GM21526 (cell line): Measurements from ENCODE around the gene PRUNE1.

Experiments
- ATAC-seq: cut with Tn5 transposase; IDR thresholded peaks from one replicate; pipeline ENCODE4 v1.9.1; 2021; ENCODE audit warnings: moderate library complexity; ENCODE audit not compliant: unreplicated experiment, low FRiP score

The PRUNE1 gene

GRCh38 chr1:151047925-151048644, 39.8 kb downstream of the PRUNE1 start:
- no peak for ATAC-seq

GRCh38 chr1:151048645-151049032, 40.4 kb downstream of the PRUNE1 start:
- no peak for ATAC-seq

GRCh38 chr1:151049458-151049857, 41.2 kb downstream of the PRUNE1 start:
- no peak for ATAC-seq

GRCh38 chr1:151050051-151050688, 41.9 kb downstream of the PRUNE1 start:
- ATAC-seq, result no peak

GRCh38 chr1:151051356-151052009, 43.2 kb downstream of the PRUNE1 start:
- no peak for ATAC-seq

- ATAC-seq, result no peak
Observed at GRCh38 chr1:151054971-151055547, 46.8 kb downstream of the PRUNE1 start.

- no peak for ATAC-seq
Observed at GRCh38 chr1:151055581-151055980, 47.3 kb downstream of the PRUNE1 start.

GRCh38 chr1:151056149-151056548, 47.9 kb downstream of the PRUNE1 start:
- no peak for ATAC-seq

GRCh38 chr1:151058692-151059091, 50.4 kb downstream of the PRUNE1 start:
- no peak for ATAC-seq

- peak; percentile 80 for ATAC-seq
Observed at GRCh38 chr1:151059109-151060006, 51.1 kb downstream of the PRUNE1 start, which contains the start of gene CDC42SE1. CDC42SE1 (minus strand) TSS chr1:151059622; CDS start chr1:151055730, 3,892 bp downstream.

- ATAC-seq, result no peak
Observed at GRCh38 chr1:151060007-151060656, 51.9 kb downstream of the PRUNE1 start, which contains the start of gene MLLT11. MLLT11 (plus strand) TSS chr1:151060397; CDS start chr1:151067225, 6,828 bp downstream.

- no peak for ATAC-seq
Observed at GRCh38 chr1:151060657-151061421, 52.6 kb downstream of the PRUNE1 start.

GRCh38 chr1:151061704-151062103, 53.5 kb downstream of the PRUNE1 start:
- no peak for ATAC-seq

GRCh38 chr1:151062741-151063371, 54.6 kb downstream of the PRUNE1 start:
- ATAC-seq, result no peak

GRCh38 chr1:151065089-151065645, 56.9 kb downstream of the PRUNE1 start:
- no peak for ATAC-seq

GRCh38 chr1:151067185-151067584, 58.9 kb downstream of the PRUNE1 start:
- no peak for ATAC-seq

GRCh38 chr1:151069103-151069486, 60.8 kb downstream of the PRUNE1 start:
- no peak for ATAC-seq
